ENCODE measurements around the gene TMEM203. TPM values are rescaled to one million over a fixed set of nuclear protein-coding genes. Genes with fewer than 3 reads are reported as not detected.

TMEM203 gene
- total and polyA plus RNA-seq, 2 of the 13 experiments (the other 11 are each of a cell fraction or from before 2014, with no cell fraction given), result 23.4 to 36.7 TPM

DNA sequence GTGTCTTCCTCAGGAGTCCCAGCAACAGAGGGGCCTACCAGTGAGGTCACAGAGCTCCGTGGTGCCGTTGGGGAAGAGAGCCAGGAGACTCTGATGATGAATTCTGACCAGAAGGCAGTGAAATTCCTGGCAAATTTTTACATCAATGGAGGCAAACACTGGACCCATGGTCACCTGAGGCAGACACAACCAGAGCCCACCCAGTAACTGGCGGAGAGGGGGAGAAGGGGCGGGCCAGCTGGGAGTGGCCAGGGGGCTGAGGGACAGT lies 45.7 kb upstream of the TMEM203 start, which contains the start of gene STPG3:
TSS of gene STPG3 (plus strand) at position 93 of the 268 bp plus-strand sequence. CDS start at position 94, 1 bp downstream.
- peaks cover 80% of the 10 kb centered on the region for H3K4me1 ChIP-seq (ENCODE audit: insufficient read depth, low read length)
- no peak for DNase-seq (ENCODE audit: low spot score)
- H3K79me2 ChIP-seq (ENCODE audit: insufficient read depth, low read length), result peaks cover 9% of the 10 kb centered on the region
- H3K4me3 ChIP-seq (replicated peaks in 1 of 3; ENCODE audit: insufficient read depth in 1 of 3, low read depth in 2 of 3, low read length in 3 of 3), result peak within 1 kb of the TSS in 1 of 3 experiments; percentile 19; a peak in 1 of 6 replicates
- ATAC-seq, result no peak
- no peak within 1 kb of the TSS for H3K27ac ChIP-seq (ENCODE audit: extremely low read length, insufficient read depth, low read length)
- TF ChIP-seq EED (CRISPR knock-in tag; IDR thresholded peaks at IDR 0.05), result 0 out of 2 replicates have a peak, but pooled peaks have one; percentile 1
- no peak for TF ChIP-seq ZNF160 (CRISPR knock-in tag; IDR thresholded peaks at IDR 0.05)
- H3K27me3 ChIP-seq (ENCODE audit: control insufficient read depth in 1 of 2, insufficient read depth in 2 of 2, low read length in 2 of 2), result peaks cover 2 to 9% of the 10 kb centered on the region in 2 experiments; a peak in 2 of 5 replicates
- H3K9ac ChIP-seq (ENCODE audit: insufficient read depth, low read depth, low read length), result peak within 1 kb of the TSS; percentile 14; the same call in 1 of the 2 replicates
- CTCF ChIA-PET (ENCODE audit: low intra/inter-chr PET ratio, low total read pairs), result no interaction called here
- no peaks in the 10 kb centered on the region for H3K36me3 ChIP-seq (replicated peaks in 1 of 2; ENCODE audit: control insufficient read depth in 1 of 2, insufficient read depth in 2 of 2, low read length in 2 of 2)
- in situ Hi-C loops (cut with HindIII; ENCODE audit: extremely low pct_ligation_motif_present, low pct_unique_long_range_greater_than_20kb), result no loop called here
- no TSS peak for BruUV-seq (replicated peaks)
- WGBS (ENCODE audit: low lambda C conversion rate), result 36% methylated on average over 4 of the region's 4 CpGs
- intact Hi-C loops (cut with micrococcal nuclease; ENCODE audit: unreplicated experiment), result no loop called here
- no peaks in the 10 kb centered on the region for H4K20me1 ChIP-seq (ENCODE audit: insufficient read depth, low read length)
- no peak within 1 kb of the TSS for H2AFZ ChIP-seq (ENCODE audit: low read length)
- POLR2A ChIA-PET, result interaction anchor here (1.2 to 14.2 kb wide), 2 partner anchors 8 to 25 kb away, joined by 3 to 317 read pairs; partner anchors contain the start of gene TUBB4B
- no peak for FAIRE-seq
- H3K4me2 ChIP-seq (ENCODE audit: low read depth, low read length), result peak within 1 kb of the TSS; percentile 48
- H3K9me3 ChIP-seq (ENCODE audit: low read length), result no peaks in the 10 kb centered on the region

- FAIRE-seq (no peak), DNase-seq (ENCODE audit: low spot score) (no peak), ATAC-seq (peak; percentile 12)
- peaks cover 2 to 9% of the 10 kb centered on the region in 2 experiments; a peak in 2 of 5 replicates for H3K27me3 ChIP-seq (ENCODE audit: control insufficient read depth in 1 of 2, insufficient read depth in 2 of 2, low read length in 2 of 2)
- no peak overlapping the region for H2AFZ ChIP-seq (ENCODE audit: low read length)
- H3K4me1 ChIP-seq (ENCODE audit: insufficient read depth, low read length), result peaks cover 78% of the 10 kb centered on the region
- WGBS (ENCODE audit: low lambda C conversion rate), result no CpG with 5 or more reads among the region's 18 CpGs
- H3K4me3 ChIP-seq (replicated peaks in 1 of 3; ENCODE audit: insufficient read depth in 1 of 3, low read depth in 2 of 3, low read length in 3 of 3), result peak overlapping the region in 1 of 3 experiments; percentile 15; a peak in 1 of 6 replicates
- H3K36me3 ChIP-seq (replicated peaks in 1 of 2; ENCODE audit: control insufficient read depth in 1 of 2, insufficient read depth in 2 of 2, low read length in 2 of 2), result no peaks in the 10 kb centered on the region
- intact Hi-C loops (cut with micrococcal nuclease; ENCODE audit: unreplicated experiment) (no loop called here), in situ Hi-C loops (cut with HindIII; ENCODE audit: extremely low pct_ligation_motif_present, low pct_unique_long_range_greater_than_20kb) (no loop called here)
- H3K27ac ChIP-seq (ENCODE audit: extremely low read length, insufficient read depth, low read length), result no peak overlapping the region
- no peaks in the 10 kb centered on the region for H4K20me1 ChIP-seq (ENCODE audit: insufficient read depth, low read length)
- ChIA-PET POLR2A (interaction anchor here (1.2 to 14.2 kb wide), 2 partner anchors 8 to 26 kb away, joined by 3 to 317 read pairs; partner anchors contain the start of gene TUBB4B), CTCF (ENCODE audit: low intra/inter-chr PET ratio, low total read pairs) (no interaction called here)
- no peaks in the 10 kb centered on the region for H3K9me3 ChIP-seq (ENCODE audit: low read length)
- peak overlapping the region; percentile 14; the same call in 1 of the 2 replicates for H3K9ac ChIP-seq (ENCODE audit: insufficient read depth, low read depth, low read length)
- H3K79me2 ChIP-seq (ENCODE audit: insufficient read depth, low read length), result peaks cover 3% of the 10 kb centered on the region
- H3K4me2 ChIP-seq (ENCODE audit: low read depth, low read length), result peak overlapping the region; percentile 48
- BruUV-seq (replicated peaks), result no TSS peak
- TF ChIP-seq PRMT3 (CRISPR knock-in tag; IDR thresholded peaks at IDR 0.05; ENCODE audit: borderline replicate concordance, low read depth), result no peak
- TF ChIP-seq, protein P1, sequence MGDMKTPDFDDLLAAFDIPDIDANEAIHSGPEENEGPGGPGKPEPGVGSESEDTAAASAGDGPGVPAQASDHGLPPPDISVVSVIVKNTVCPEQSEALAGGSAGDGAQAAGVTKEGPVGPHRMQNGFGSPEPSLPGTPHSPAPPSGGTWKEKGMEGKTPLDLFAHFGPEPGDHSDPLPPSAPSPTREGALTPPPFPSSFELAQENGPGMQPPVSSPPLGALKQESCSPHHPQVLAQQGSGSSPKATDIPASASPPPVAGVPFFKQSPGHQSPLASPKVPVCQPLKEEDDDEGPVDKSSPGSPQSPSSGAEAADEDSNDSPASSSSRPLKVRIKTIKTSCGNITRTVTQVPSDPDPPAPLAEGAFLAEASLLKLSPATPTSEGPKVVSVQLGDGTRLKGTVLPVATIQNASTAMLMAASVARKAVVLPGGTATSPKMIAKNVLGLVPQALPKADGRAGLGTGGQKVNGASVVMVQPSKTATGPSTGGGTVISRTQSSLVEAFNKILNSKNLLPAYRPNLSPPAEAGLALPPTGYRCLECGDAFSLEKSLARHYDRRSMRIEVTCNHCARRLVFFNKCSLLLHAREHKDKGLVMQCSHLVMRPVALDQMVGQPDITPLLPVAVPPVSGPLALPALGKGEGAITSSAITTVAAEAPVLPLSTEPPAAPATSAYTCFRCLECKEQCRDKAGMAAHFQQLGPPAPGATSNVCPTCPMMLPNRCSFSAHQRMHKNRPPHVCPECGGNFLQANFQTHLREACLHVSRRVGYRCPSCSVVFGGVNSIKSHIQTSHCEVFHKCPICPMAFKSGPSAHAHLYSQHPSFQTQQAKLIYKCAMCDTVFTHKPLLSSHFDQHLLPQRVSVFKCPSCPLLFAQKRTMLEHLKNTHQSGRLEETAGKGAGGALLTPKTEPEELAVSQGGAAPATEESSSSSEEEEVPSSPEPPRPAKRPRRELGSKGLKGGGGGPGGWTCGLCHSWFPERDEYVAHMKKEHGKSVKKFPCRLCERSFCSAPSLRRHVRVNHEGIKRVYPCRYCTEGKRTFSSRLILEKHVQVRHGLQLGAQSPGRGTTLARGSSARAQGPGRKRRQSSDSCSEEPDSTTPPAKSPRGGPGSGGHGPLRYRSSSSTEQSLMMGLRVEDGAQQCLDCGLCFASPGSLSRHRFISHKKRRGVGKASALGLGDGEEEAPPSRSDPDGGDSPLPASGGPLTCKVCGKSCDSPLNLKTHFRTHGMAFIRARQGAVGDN (CRISPR knock-in tag; IDR thresholded peaks at IDR 0.05), result peak; percentile 91
- no peak for TF ChIP-seq MLLT10 (CRISPR knock-in tag; IDR thresholded peaks at IDR 0.05)
- TF ChIP-seq, protein P2, sequence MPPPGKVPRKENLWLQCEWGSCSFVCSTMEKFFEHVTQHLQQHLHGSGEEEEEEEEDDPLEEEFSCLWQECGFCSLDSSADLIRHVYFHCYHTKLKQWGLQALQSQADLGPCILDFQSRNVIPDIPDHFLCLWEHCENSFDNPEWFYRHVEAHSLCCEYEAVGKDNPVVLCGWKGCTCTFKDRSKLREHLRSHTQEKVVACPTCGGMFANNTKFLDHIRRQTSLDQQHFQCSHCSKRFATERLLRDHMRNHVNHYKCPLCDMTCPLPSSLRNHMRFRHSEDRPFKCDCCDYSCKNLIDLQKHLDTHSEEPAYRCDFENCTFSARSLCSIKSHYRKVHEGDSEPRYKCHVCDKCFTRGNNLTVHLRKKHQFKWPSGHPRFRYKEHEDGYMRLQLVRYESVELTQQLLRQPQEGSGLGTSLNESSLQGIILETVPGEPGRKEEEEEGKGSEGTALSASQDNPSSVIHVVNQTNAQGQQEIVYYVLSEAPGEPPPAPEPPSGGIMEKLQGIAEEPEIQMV (CRISPR knock-in tag; IDR thresholded peaks at IDR 0.05; ENCODE audit: low read depth), result 0 out of 2 replicates have a peak, but pooled peaks have one; percentile 49
- TF ChIP-seq ZNF431 (CRISPR knock-in tag; IDR thresholded peaks at IDR 0.05; ENCODE audit: borderline replicate concordance, low read depth), result no peak
- TF ChIP-seq MTA3 (CRISPR knock-in tag; IDR thresholded peaks at IDR 0.05), result no peak
- no peak for TF ChIP-seq AGO2 (optimal IDR thresholded peaks at IDR 0.05; ENCODE audit: low read depth, low read length)
- no peak for TF ChIP-seq HNRNPUL1 (IDR thresholded peaks at IDR 0.05; ENCODE audit: low read depth, low read length)
Measured at GRCh38 chr9:137250329-137251193, 45.1 kb upstream of the TMEM203 start.
